SIG-M5 (cell line): ENCODE measurements around the gene TUBB4B.
"Not testable (repeated sequence)": the region's sequence is repeated elsewhere in the genome, so short reads cannot be mapped to it uniquely, and the experiment has no call there.

Experiments
- DNase-seq: peaks from one replicate; lab custom pipeline; 2025; lab: John Stamatoyannopoulos, UW

Gene TUBB4B

GRCh38 chr9:137236238-137236935 is 4.7 kb upstream of the TUBB4B start:
- DNase-seq, result no peak

GRCh38 chr9:137236936-137237421 is 4.1 kb upstream of the TUBB4B start:
- no peak for DNase-seq

- DNase-seq, result no peak
Measured at GRCh38 chr9:137237759-137238726, 3.0 kb upstream of the TUBB4B start.

GRCh38 chr9:137239541-137240200 is 1.4 kb upstream of the TUBB4B start:
- not testable (repeated sequence) for DNase-seq

- DNase-seq, result no peak
Measured at GRCh38 chr9:137240318-137240840, 708 bp upstream of the TUBB4B start.

- no peak for DNase-seq
Measured at GRCh38 chr9:137241490-137242268, 592 bp downstream of the TUBB4B start.

GRCh38 chr9:137242269-137243203 is 1.4 kb downstream of the TUBB4B start:
- DNase-seq, result no peak

- not testable (repeated sequence) for DNase-seq
Measured at GRCh38 chr9:137243266-137243625, 2.2 kb downstream of the TUBB4B start.

GRCh38 chr9:137243626-137244485 is 2.8 kb downstream of the TUBB4B start:
- DNase-seq, result no peak

- DNase-seq, result no peak
Measured at GRCh38 chr9:137244486-137245449, 3.7 kb downstream of the TUBB4B start.

GRCh38 chr9:137245450-137246421 is 4.6 kb downstream of the TUBB4B start:
- no peak for DNase-seq

GRCh38 chr9:137247135-137247915 is 6.2 kb downstream of the TUBB4B start:
- DNase-seq, result no peak

- no peak for DNase-seq
Measured at GRCh38 chr9:137247916-137248175, 6.8 kb downstream of the TUBB4B start.

GRCh38 chr9:137250329-137251193 is 9.5 kb downstream of the TUBB4B start:
- no peak for DNase-seq

GRCh38 chr9:137251194-137251461 is 10.0 kb downstream of the TUBB4B start, which contains the start of gene STPG3:
Gene STPG3 (plus strand): TSS chr9:137251286. CDS start chr9:137251287, 1 bp downstream.
- DNase-seq, result no peak
